Measurements from ENCODE around the gene USP17L28. TPM values are rescaled to one million over a fixed set of nuclear protein-coding genes. Genes with fewer than 3 reads are reported as not detected.
"Not testable (repeated sequence)": the region's sequence is repeated elsewhere in the genome, so short reads cannot be mapped to it uniquely, and the experiment has no call there.

USP17L28 gene
- not detected for total RNA-seq

GRCh38 chr4:9348593-9348992 lies at the start of gene USP17L28:
TSS of gene USP17L28 (plus strand) at chr4:9348893. CDS start at chr4:9348893, 0 bp downstream.
- H3K9me3 Mint-ChIP-seq; H3K4me1 Mint-ChIP-seq; H3K4me3 Mint-ChIP-seq; H3K36me3 Mint-ChIP-seq (ENCODE audit: low read depth); H3K27me3 Mint-ChIP-seq; H3K27ac Mint-ChIP-seq; ATAC-seq (replicated peaks): not testable (repeated sequence)

- H3K4me1 Mint-ChIP-seq; ATAC-seq (replicated peaks): not testable (repeated sequence)
Measured at GRCh38 chr4:9324191-9324590, 24.5 kb upstream of the USP17L28 start.

GRCh38 chr4:9324865-9325264 lies 23.8 kb upstream of the USP17L28 start, which contains the start of gene USP17L24:
TSS of gene USP17L24 (plus strand) at chr4:9325165. CDS start at chr4:9325165, 0 bp downstream.
- not testable (repeated sequence) for ATAC-seq (replicated peaks); H3K27me3 Mint-ChIP-seq; H3K27ac Mint-ChIP-seq; H3K9me3 Mint-ChIP-seq; H3K36me3 Mint-ChIP-seq (ENCODE audit: low read depth); H3K4me1 Mint-ChIP-seq; H3K4me3 Mint-ChIP-seq

More at GRCh38 chr4:9324191-9324590, 24.5 kb upstream of the USP17L28 start:
- H3K9me3 Mint-ChIP-seq; H3K4me3 Mint-ChIP-seq; H3K36me3 Mint-ChIP-seq (ENCODE audit: low read depth); H3K27ac Mint-ChIP-seq; H3K27me3 Mint-ChIP-seq: not testable (repeated sequence)

GRCh38 chr4:9329611-9330010 lies 19.1 kb upstream of the USP17L28 start, which contains the start of gene USP17L25:
TSS of gene USP17L25 (plus strand) at chr4:9329911. CDS start at chr4:9329911, 0 bp downstream.
- H3K4me1 Mint-ChIP-seq; H3K4me3 Mint-ChIP-seq; H3K9me3 Mint-ChIP-seq; H3K36me3 Mint-ChIP-seq (ENCODE audit: low read depth); H3K27ac Mint-ChIP-seq; ATAC-seq (replicated peaks); H3K27me3 Mint-ChIP-seq: not testable (repeated sequence)

DNA sequence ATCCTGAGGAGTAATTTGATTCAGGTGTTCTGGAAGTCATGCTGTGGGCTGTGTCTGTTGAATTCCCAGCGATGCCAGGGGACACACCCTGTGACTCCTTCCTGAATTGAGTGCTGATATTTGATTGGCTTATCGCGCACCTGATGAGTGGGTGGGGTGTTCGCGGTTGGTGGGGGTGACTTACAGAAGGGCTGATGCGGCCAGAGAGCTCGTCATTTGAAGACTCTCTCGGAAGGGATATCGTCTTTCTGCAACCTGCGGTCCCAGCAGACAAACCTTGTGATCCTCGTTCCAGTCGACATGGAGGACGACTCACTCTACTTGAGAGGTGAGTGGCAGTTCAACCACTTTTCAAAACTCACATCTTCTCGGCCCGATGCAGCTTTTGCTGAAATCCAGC lies 14.3 kb upstream of the USP17L28 start, which contains the start of gene USP17L26:
Gene USP17L26 (plus strand): TSS at position 301 of the 400 bp plus-strand sequence. CDS start 0 bp downstream, at position 301.
- not testable (repeated sequence) for H3K27me3 Mint-ChIP-seq; H3K4me3 Mint-ChIP-seq; H3K4me1 Mint-ChIP-seq; H3K27ac Mint-ChIP-seq; H3K9me3 Mint-ChIP-seq; ATAC-seq (replicated peaks); H3K36me3 Mint-ChIP-seq (ENCODE audit: low read depth)

DNA sequence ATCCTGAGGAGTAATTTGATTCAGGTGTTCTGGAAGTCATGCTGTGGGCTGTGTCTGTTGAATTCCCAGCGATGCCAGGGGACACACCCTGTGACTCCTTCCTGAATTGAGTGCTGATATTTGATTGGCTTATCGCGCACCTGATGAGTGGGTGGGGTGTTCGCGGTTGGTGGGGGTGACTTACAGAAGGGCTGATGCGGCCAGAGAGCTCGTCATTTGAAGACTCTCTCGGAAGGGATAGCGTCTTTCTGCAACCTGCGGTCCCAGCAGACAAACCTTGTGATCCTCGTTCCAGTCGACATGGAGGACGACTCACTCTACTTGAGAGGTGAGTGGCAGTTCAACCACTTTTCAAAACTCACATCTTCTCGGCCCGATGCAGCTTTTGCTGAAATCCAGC lies 9.6 kb upstream of the USP17L28 start, which contains the start of gene USP17L5:
Gene USP17L5 (plus strand): TSS at position 301 of the 400 bp plus-strand sequence. CDS start 0 bp downstream, at position 301.
- H3K27me3 Mint-ChIP-seq; H3K36me3 Mint-ChIP-seq (ENCODE audit: low read depth); H3K4me1 Mint-ChIP-seq; H3K4me3 Mint-ChIP-seq; H3K9me3 Mint-ChIP-seq; H3K27ac Mint-ChIP-seq; ATAC-seq (replicated peaks): not testable (repeated sequence)

- H3K4me1 Mint-ChIP-seq; H3K27me3 Mint-ChIP-seq; H3K27ac Mint-ChIP-seq; H3K9me3 Mint-ChIP-seq; H3K36me3 Mint-ChIP-seq (ENCODE audit: low read depth); H3K4me3 Mint-ChIP-seq; ATAC-seq (replicated peaks): not testable (repeated sequence)
Measured at GRCh38 chr4:9343848-9344247, 4.8 kb upstream of the USP17L28 start, which contains the start of gene USP17L27. TSS of gene USP17L27 (plus strand) at chr4:9344148. CDS start at chr4:9344148, 0 bp downstream.

GRCh38 chr4:9350866-9351265 lies 2.2 kb downstream of the USP17L28 start:
- not testable (repeated sequence) for H3K4me3 Mint-ChIP-seq; H3K9me3 Mint-ChIP-seq; H3K27ac Mint-ChIP-seq; H3K27me3 Mint-ChIP-seq; ATAC-seq (replicated peaks); H3K4me1 Mint-ChIP-seq; H3K36me3 Mint-ChIP-seq (ENCODE audit: low read depth)

GRCh38 chr4:9353338-9353737 lies 4.6 kb downstream of the USP17L28 start, which contains the start of gene USP17L29:
TSS of gene USP17L29 (plus strand) at chr4:9353638. CDS start at chr4:9353638, 0 bp downstream.
- not testable (repeated sequence) for H3K36me3 Mint-ChIP-seq (ENCODE audit: low read depth); H3K27ac Mint-ChIP-seq; H3K9me3 Mint-ChIP-seq; H3K4me1 Mint-ChIP-seq; H3K27me3 Mint-ChIP-seq; ATAC-seq (replicated peaks); H3K4me3 Mint-ChIP-seq

DNA sequence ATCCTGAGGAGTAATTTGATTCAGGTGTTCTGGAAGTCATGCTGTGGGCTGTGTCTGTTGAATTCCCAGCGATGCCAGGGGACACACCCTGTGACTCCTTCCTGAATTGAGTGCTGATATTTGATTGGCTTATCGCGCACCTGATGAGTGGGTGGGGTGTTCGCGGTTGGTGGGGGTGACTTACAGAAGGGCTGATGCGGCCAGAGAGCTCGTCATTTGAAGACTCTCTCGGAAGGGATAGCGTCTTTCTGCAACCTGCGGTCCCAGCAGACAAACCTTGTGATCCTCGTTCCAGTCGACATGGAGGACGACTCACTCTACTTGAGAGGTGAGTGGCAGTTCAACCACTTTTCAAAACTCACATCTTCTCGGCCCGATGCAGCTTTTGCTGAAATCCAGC lies 14.1 kb downstream of the USP17L28 start, which contains the start of gene USP17L30:
Gene USP17L30 (plus strand): TSS at position 301 of the 400 bp plus-strand sequence. CDS start 0 bp downstream, at position 301.
- not testable (repeated sequence) for ATAC-seq (replicated peaks); H3K4me3 Mint-ChIP-seq; H3K4me1 Mint-ChIP-seq; H3K27me3 Mint-ChIP-seq; H3K36me3 Mint-ChIP-seq (ENCODE audit: low read depth); H3K9me3 Mint-ChIP-seq; H3K27ac Mint-ChIP-seq

GRCh38 chr4:9379881-9380280 lies 31.2 kb downstream of the USP17L28 start:
- H3K4me3 Mint-ChIP-seq; H3K36me3 Mint-ChIP-seq (ENCODE audit: low read depth); ATAC-seq (replicated peaks); H3K27me3 Mint-ChIP-seq; H3K9me3 Mint-ChIP-seq; H3K4me1 Mint-ChIP-seq; H3K27ac Mint-ChIP-seq: not testable (repeated sequence)

DNA sequence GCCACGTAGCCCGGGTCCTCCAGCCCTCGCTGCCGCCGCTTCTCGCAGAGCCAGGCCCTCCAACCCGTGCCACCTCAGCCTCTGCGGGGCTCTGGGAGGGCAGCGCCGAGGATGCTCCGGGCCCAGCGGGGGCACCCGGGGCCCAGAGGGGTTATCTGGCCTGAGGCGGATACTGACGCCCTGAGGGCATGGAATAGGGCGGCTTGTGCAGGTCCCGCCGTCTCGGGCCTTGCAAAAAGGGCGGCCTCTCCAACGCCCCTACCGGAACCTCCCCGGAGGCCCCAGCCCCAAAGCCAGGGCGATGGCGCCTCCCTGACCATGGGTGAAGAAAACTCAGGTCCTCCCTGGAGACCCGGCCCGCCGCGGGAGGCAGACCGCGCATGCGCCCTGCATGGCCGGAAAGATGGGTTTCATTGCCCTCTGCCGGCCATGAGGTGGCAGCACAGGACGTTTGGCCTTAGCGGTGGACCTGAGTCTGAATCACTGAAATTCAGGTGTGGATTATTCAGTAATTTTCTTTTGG lies 32.4 kb downstream of the USP17L28 start:
- not testable (repeated sequence) for H3K27ac Mint-ChIP-seq; H3K9me3 Mint-ChIP-seq; H3K4me1 Mint-ChIP-seq; H3K36me3 Mint-ChIP-seq (ENCODE audit: low read depth); ATAC-seq (replicated peaks); H3K27me3 Mint-ChIP-seq
- peak overlapping the region; percentile 30 for H3K4me3 Mint-ChIP-seq

DNA sequence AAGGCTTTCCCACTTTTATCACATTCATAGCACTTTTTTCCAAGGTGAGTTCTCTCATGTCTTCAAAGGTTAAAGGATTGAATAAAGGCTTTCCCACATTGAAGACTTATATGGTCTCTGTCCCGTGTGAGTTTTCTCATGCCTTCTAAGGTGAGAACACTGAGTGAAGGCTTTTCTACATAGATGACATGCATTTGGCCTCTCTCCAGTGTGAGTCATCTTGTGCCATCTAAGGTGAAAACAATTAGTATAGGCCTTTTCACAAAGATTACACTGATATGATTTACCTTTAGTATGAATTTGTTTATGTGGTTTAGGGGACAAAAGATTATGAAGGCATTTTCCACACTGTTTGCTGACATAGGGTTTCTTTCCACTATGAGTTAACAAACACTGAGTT lies 35.4 kb downstream of the USP17L28 start:
- Mint-ChIP-seq H3K9me3 (no peaks in the 10 kb centered on the region), H3K27ac (no peak overlapping the region), H3K27me3 (no peaks in the 10 kb centered on the region), H3K4me3 (no peak overlapping the region), H3K4me1 (no peaks in the 10 kb centered on the region), H3K36me3 (ENCODE audit: low read depth) (no peaks in the 10 kb centered on the region)
- ATAC-seq (replicated peaks): no peak

DNA sequence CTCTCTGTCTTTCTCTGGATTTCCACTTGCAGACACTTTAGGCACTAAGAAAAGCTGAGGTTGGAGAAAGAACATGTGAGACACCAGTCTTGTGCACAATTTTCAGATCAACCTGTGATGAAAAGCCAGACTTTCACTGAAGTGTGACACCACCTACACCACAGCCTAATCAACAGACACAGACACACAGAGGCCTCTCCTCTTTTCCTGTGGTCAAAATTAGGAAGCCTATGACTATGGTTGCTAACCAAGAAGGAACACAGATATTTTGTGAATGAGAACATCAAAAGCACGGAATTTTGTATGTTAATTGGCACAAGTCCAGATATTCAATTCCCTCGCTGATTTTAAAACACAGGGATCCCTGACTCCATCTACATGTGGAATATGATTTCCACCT lies 40.3 kb downstream of the USP17L28 start:
- ATAC-seq (replicated peaks): not testable (repeated sequence)

More for the DNA sequence above, 40.3 kb downstream of the USP17L28 start:
- not testable (repeated sequence) for H3K36me3 Mint-ChIP-seq (ENCODE audit: low read depth); H3K27me3 Mint-ChIP-seq; H3K27ac Mint-ChIP-seq; H3K9me3 Mint-ChIP-seq; H3K4me1 Mint-ChIP-seq; H3K4me3 Mint-ChIP-seq
